ENCODE data around the gene TDRD3.

GRCh38 chr13:60358453-60358852 is 38.6 kb upstream of the TDRD3 start:
- TF ChIP-seq CTCF (conservative IDR thresholded peaks at IDR 0.05 in 1 of 2, IDR thresholded peaks at IDR 0.05 in 1 of 2; ENCODE audit: low read depth in 1 of 2, low read length in 2 of 2) (no peak), EZH2 (IDR thresholded peaks at IDR 0.05; ENCODE audit: low read length, missing control alignments) (no peak)

Data from fibroblast of lung (primary cell).